IPS-NIHi7 (cell line): ENCODE measurements around the gene NKX1-1.
"Not testable (repeated sequence)": the region's sequence is repeated elsewhere in the genome, so short reads cannot be mapped to it uniquely, and the experiment has no call there.

ENCODE experiments used
- DNase-seq: peaks from one replicate; pipeline ENCODE4 v3.0.0; 2012; ENCODE audit warnings: mixed read lengths; ENCODE audit errors: extremely low spot score

Gene NKX1-1

GRCh38 chr4:1404573-1405253 lies 1.5 kb downstream of the NKX1-1 start:
- no peak for DNase-seq

DNA sequence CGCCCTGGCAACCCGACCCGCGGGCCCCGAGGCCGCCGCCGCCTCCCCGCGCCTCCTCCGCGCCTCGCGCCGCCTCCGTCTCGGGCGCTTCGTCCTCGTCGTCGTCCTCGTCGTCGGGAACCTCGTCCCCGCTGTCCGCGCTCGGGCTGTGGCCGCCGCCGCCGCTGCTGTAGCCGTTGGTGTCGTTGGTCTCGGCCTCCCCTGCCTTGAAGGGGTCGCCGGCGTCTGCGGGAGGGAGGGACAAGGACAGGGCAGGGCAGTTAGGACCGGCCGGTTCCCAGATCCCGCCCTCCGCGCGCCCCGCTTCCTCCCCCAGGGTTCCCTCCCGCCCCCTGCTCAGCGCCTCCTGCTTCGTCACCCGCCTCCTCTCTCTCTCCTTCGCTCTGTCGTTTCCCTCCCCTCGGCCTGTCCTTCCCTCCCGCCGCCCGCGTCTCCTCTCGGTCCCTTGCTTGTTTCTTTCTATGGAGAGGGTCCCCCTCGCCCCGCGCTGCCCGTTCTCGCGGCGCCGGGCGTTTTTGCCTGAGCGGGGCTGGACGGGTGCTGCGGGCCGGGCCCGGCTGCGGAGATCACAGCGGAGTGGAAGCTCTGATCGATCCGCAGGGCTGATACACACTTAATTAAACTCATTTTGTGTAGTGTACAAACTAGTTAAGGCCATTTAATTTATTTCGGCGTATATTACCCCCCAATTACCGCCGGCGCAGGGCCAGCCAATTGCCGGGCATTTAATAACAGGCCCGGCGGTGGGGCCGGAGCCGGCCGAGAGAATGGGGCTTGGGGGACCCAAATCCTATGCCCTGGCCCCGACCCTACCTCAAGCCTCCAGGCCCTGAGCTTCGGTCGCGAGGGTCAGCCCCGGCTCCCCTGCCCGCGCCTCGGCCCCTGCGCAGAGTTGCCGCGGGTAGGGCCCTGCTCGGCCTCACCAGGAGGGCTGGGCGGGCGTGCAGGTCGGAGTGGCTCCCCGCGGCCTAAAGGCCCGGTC lies 2.4 kb downstream of the NKX1-1 start:
- DNase-seq, result no peak

DNA sequence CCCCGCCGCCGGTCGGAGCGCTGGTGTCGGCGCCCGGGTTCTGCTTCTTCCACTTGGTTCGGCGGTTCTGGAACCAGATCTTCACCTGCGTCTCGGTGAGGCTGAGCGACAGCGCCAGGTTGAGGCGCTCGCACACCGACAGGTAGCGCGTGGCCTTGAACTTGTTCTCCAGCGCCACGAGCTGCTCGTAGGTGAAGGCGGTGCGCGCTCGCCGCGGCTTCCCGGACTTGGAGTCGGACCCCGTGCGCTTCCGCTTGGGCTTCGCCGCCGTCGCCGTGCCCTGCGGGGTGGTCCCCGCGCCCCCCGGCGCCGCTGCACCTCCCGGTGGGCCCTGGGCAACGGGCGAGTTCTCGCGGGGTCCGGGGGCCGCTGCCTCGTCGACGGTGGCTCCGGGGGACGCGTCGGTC lies 3.1 kb downstream of the NKX1-1 start:
- no peak for DNase-seq

- DNase-seq, result no peak
These were observed 3.6 kb downstream of the NKX1-1 start for GRCh38 chr4:1402516-1403091.

DNA sequence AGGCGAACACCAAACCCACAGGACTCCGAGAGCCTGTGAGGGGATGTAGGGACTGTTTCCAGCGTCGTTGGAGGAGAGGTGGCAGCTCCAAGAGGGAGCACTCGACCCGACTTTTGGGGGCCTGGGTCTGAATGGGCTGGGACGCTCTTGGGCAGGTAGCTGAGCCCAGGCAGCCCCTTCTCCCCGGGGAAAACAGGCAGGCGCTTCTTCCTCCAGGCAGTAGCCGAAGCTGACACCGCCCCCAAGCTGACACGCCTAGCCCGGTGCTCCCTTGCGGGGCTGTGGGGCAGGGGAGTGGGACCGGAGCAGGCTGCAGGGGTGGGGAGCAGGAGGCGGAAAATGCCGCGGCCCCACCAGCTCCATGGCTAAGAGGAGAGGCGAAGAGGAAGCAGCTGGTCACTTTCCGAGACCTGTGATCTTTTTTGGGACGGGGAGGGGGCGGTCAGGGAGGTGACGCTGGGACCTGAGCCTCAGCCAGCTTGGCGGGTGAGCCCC lies 4.2 kb downstream of the NKX1-1 start:
- DNase-seq, result no peak

DNA sequence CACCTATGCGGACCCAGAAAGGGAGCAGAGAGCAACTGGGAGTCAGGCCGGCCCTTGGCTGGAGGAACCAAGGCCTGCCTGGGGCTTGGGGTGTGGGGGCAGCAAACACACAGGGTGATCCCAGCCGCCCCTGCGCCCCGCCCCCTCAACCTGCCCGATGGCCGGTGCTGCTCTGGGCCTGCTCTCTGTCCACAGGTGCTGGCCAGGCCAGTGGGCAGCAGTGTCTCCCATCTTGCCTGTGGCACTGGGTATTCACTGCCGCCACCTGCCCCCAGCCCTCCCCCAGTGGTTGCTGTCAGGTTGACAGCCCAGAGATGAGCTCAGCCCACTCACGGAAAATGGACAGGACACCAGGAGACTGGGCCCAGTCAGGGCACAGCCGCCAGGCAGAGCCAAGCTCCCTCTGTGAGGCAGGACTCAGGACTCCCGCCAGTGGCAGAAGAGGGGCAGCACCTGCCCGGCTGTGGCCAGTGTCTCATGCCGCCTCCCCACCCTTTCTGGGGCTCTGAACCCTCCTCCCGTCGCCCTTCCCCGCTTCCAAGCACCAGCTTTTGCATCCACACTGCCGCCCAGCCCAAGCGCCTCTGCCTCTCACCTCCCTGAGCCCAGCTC lies 4.7 kb downstream of the NKX1-1 start:
- no peak for DNase-seq

GRCh38 chr4:1400831-1401408 lies 5.3 kb downstream of the NKX1-1 start:
- no peak for DNase-seq

- DNase-seq, result no peak
These were observed 5.9 kb downstream of the NKX1-1 start for GRCh38 chr4:1400191-1400805.

GRCh38 chr4:1399508-1400190 lies 6.6 kb downstream of the NKX1-1 start:
- DNase-seq, result no peak

GRCh38 chr4:1398681-1399507 lies 7.3 kb downstream of the NKX1-1 start:
- no peak for DNase-seq

GRCh38 chr4:1396806-1397455 lies 9.3 kb downstream of the NKX1-1 start:
- DNase-seq, result no peak

DNA sequence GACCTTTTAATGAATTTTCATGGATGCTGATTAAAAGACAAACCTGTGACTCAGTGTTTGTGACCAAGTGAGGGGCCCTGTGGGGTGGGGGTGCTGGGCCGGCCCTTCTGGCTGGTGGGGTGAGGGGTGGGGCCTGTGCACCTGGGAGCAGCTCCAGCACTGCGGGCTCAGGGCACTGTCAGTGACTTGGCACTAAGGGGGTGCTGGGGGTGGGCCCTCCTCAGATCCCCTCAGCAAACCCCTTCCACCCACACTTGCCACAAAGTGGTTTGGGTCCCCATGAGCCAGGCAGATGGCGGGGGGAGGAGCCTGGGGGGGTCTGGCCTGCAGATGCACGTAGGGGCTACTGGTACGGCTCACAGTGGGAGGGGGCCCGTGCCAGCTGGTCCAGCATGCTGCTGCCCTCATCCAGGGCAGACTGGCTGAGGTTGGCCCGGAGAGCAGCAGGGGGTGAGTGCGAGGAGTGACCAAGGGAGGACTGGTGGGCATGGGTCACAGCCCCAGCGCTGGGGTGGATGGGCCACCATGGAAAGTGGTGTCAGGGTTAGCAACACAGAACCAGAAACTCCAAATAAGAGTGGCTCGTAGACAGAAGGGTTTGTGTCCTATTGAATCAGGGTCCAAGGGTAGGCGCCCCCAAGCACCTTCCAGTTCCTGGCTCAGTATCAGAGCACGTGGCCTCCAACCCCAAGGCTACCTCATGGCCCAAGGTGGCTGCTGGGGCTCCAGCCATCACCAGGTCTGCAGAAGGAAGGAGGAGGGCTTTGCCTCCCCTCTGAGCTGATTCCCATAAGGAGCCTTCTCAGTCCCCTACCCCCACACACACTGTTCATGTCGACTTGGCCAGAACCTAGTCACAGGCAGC lies 10.1 kb downstream of the NKX1-1 start:
- no peak for DNase-seq

- DNase-seq, result not testable (repeated sequence)
These were observed 10.8 kb downstream of the NKX1-1 start for GRCh38 chr4:1395389-1395820.

DNA sequence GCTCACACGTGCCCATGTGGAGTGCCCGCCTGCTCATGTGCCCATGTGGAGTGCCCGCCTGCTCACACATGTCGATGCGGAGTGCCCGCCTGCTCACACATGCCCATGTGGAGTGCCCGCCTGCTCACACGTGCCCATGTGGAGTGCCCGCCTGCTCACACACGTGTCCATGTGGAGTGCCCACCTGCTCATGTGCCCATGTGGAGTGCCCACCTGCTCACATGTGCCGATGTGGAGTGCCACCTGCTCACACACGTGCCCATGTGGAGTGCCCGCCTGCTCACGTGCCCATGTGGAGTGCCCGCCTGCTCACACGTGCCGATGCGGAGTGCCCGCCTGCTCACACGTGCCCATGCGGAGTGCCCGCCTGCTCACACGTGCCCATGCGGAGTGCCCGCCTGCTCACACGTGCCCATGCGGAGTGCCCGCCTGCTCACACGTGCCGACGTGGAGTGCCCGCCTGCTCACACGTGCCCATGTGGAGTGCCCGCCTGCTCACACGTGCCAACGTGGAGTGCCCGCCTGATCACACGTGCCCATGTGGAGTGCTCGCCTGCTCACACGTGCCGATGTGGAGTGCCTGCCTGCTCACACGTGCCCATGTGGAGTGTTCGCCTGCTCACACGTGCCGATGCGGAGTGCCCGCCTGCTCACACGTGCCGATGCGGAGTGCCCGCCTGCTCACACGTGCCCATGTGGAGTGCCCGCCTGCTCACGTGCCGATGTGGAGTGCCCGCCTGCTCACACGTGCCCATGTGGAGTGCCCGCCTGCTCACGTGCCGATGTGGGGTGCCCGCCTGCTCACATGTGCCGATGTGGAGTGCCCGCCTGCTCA lies 11.5 kb downstream of the NKX1-1 start:
- DNase-seq, result not testable (repeated sequence)

DNA sequence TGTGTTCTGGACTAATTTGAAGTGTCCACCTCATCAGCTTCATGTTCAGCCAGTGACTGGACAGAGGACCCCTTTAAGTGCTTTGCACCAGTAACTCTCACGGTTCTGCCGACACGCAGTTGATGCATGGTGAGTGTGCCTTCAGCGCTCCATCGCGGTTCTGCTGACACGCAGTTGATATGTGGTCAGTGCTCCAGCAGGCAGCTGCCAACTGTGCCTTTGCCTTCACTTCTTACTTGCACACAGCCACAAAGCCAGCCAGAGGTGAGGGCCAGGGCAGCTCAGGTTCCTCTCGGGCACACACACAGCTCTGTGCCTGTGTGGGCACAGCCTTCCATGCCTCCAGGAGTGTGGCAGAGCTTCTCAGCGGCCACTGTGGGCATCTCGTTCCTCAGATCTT lies 12.4 kb downstream of the NKX1-1 start:
- no peak for DNase-seq

GRCh38 chr4:1393363-1393762 lies 12.9 kb downstream of the NKX1-1 start:
- DNase-seq, result not testable (repeated sequence)
